Brain microvascular endothelial cell (primary cell): ENCODE data around the gene MRPS23.
A peak's percentile ranks its signal among the peaks of the same experiment; 100 is the strongest.

Experiments used
- DNase-seq: peaks from one replicate; pipeline ENCODE4 v3.0.0-alpha.2; 2020
- H3K27ac ChIP-seq: fragments of 250-450 bp; sonication (Bioruptor Pico); 2 replicates; pipeline ENCODE4 v1.5.1; 2020; ENCODE audit warnings: mild to moderate bottlenecking, moderate library complexity
- H3K27me3 ChIP-seq: fragments of 250-450 bp; sonication (Bioruptor Pico); replicated peaks from 2 replicates; pipeline ENCODE4 v1.5.1; 2020; ENCODE audit warnings: mild to moderate bottlenecking
- H3K36me3 ChIP-seq: fragments of 250-450 bp; sonication (Bioruptor Pico); replicated peaks from 2 replicates; pipeline ENCODE4 v1.5.1; 2020; ENCODE audit warnings: mild to moderate bottlenecking
- H3K4me3 ChIP-seq: 2 replicates; pipeline ENCODE4 v1.5.1; 2011; ENCODE audit warnings: low read depth, mild to moderate bottlenecking, control low read depth, low read length, moderate library complexity
- in situ Hi-C: cut with HindIII; loops from 2 replicates; pipeline ENCODE4 v1.10.0; 2017; ENCODE audit warnings: low sequenced_read_pairs, low pct_ligation_motif_present
- TF ChIP-seq, protein P1 (sequence below): IDR thresholded peaks from 2 replicates; pipeline ENCODE4 v1.5.1; 2011; ENCODE audit warnings: low read depth, mild to moderate bottlenecking, moderate library complexity, low read length, control low read depth, inconsistent platforms; ENCODE audit errors: missing control alignments

Gene MRPS23

DNA sequence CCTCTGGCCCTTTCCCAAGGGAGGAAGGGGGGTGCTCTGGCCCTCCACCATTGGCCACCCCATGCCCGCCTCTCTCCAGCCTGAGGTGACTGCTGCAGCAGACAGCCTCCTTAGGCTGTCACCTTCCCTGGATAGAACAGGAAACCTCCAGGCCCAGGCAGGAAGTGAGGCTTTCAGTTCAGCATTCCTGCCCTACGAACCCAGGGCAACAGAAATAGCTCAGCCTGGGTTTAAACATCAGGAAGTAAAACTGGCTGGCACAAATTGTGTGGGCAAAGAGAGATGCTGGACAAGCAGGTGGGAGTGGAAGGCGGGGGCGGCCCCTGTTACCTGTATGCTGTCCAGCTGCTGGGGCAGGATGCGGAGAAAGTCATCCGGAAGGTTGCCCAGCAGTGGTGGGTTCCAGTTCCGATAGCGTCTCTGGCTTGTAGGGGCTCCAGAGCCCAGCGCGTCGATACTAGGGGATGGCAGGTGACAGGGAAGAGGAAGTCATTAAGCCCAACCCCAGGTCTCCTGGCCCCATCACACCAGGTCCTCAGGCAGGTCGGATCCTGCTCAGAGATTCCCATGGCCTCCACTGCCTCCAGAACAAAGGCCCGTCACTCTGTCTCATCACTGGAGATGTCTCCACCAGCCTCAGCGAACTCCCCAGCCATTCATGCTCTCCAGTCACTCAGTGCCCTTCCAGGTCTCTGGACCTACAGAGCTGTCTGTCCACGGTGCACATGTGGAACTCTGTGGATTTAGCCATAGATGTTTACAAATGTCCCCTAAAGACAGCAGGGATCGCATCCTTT is 23.6 kb upstream of the MRPS23 start:
- peak overlapping the region; percentile 87 for H3K27ac ChIP-seq
- peaks cover 7% of the 10 kb centered on the region for H3K36me3 ChIP-seq
- H3K27me3 ChIP-seq = no peaks in the 10 kb centered on the region
- TF ChIP-seq, protein P1, sequence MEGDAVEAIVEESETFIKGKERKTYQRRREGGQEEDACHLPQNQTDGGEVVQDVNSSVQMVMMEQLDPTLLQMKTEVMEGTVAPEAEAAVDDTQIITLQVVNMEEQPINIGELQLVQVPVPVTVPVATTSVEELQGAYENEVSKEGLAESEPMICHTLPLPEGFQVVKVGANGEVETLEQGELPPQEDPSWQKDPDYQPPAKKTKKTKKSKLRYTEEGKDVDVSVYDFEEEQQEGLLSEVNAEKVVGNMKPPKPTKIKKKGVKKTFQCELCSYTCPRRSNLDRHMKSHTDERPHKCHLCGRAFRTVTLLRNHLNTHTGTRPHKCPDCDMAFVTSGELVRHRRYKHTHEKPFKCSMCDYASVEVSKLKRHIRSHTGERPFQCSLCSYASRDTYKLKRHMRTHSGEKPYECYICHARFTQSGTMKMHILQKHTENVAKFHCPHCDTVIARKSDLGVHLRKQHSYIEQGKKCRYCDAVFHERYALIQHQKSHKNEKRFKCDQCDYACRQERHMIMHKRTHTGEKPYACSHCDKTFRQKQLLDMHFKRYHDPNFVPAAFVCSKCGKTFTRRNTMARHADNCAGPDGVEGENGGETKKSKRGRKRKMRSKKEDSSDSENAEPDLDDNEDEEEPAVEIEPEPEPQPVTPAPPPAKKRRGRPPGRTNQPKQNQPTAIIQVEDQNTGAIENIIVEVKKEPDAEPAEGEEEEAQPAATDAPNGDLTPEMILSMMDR = no peak
- no peak overlapping the region for H3K4me3 ChIP-seq
- no peak for DNase-seq
- in situ Hi-C loops = no loop called here

DNA sequence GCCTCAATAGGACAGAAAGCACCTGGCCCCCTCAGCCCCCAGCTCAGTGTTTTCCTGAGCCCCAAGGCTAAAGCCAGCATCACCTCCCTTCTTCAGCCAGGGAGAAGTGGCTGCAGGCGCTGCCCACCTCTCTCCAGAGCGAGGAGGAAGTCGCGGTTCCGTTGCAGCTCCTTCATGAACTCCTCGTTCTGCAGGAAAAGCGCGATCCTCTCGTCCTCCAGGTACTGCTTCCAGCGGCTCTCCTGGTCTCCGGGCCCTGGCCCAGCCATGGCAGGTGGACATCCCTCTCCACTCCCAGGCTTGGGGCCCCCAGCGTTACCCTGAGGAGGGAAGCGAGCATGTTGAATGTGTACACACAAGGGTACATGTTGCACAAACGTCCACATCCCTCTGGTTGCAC is 22.7 kb upstream of the MRPS23 start:
- in situ Hi-C loops = no loop called here
- no peak for DNase-seq
- H3K36me3 ChIP-seq = peaks cover 7% of the 10 kb centered on the region
- H3K27me3 ChIP-seq = no peaks in the 10 kb centered on the region
- TF ChIP-seq, protein P1 = no peak
- H3K27ac ChIP-seq = no peak overlapping the region
- H3K4me3 ChIP-seq = no peak overlapping the region

DNA sequence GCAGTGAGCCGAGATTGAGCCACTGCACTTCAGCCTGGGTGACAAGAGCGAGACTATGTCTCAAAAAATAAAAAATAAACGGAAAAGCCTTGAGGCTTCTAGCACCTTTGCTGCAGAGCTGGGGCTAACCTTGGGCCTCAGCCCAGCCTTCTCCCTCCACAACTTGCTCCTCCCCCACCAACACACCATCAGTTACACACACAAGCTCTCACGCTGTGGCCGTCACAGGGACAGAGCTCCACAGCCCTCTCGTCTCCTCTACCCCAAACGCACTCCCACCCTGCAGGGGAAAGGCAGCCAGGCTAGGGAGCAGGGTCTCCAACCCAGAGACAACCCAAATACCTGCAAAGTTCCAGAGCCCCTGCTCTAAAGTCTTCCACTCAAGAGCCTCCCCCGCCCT is 22.0 kb upstream of the MRPS23 start:
- Histone ChIP-seq H3K36me3 (peaks cover 7% of the 10 kb centered on the region), H3K27me3 (no peaks in the 10 kb centered on the region), H3K4me3 (no peak overlapping the region), H3K27ac (no peak overlapping the region)
- TF ChIP-seq, protein P1 = no peak
- in situ Hi-C loops = no loop called here
- DNase-seq = no peak

DNA sequence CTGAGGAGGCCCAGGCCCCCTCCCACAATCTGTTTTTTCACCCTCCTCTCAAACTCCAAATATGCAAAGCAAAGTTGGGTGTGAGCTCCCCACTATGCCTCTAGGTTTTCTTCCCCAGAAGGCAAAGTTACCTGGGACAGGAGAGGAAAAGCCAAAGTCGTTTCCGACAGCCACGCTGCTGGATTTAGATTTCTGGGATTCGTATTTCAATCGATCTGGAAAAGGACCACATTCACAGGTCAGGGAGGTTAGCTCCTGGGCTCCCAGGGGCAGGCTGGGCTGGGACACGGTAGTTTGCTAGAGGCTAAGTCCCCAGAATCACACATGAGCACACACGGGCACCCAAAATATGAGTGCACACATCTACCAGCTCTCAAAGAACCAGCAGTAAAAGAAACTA is 21.3 kb upstream of the MRPS23 start:
- H3K36me3 ChIP-seq = peaks cover 8% of the 10 kb centered on the region
- no peaks in the 10 kb centered on the region for H3K27me3 ChIP-seq
- no peak for DNase-seq
- H3K4me3 ChIP-seq = no peak overlapping the region
- no peak overlapping the region for H3K27ac ChIP-seq
- in situ Hi-C loops = no loop called here
- TF ChIP-seq, protein P1 = no peak

DNA sequence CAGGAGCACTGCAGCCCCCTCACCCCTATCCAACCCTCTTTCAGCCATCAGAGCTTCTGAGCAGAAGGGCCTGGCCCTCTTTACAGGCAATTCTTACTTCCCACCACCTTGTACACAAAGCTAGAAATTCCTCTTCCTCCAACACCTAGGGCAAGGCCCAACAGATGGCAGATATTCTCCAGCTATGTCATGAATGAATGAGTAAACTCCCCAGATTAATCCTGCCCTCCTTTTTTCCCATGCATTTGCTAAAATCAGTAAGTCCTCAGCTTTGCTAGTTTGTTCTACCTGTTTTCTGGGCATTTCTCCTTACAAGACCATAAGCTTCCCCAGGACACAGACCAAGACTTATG is 20.4 kb upstream of the MRPS23 start:
- Histone ChIP-seq H3K4me3 (no peak overlapping the region), H3K27ac (no peak overlapping the region), H3K27me3 (no peaks in the 10 kb centered on the region), H3K36me3 (peaks cover 11% of the 10 kb centered on the region)
- TF ChIP-seq, protein P1 = no peak
- in situ Hi-C loops = no loop called here
- DNase-seq = no peak
